ENCODE data around the gene SLC11A2.

DNA sequence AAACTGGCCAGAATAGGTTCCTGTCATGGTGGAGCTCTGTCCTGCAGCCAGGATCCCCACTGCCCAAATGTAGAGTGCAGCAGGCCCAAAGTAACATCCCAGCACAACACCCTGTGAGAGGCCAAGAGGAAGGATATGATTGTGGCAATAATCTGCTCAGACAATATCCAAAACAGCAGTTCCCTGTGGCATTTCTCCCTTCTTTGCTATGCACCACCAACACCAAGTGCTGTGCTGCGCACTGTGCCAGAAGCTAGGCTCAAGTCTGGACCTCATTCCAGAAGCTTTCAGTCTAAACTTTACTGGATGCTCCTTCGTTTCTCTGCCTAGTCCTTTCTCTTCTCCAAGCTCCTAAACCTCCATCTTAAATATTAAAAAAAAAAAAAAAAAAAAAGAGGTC is 33.4 kb downstream of the SLC11A2 start:
- TF ChIP-seq POLR2A (IDR thresholded peaks at IDR 0.05): no peak
- TF ChIP-seq, protein P1, sequence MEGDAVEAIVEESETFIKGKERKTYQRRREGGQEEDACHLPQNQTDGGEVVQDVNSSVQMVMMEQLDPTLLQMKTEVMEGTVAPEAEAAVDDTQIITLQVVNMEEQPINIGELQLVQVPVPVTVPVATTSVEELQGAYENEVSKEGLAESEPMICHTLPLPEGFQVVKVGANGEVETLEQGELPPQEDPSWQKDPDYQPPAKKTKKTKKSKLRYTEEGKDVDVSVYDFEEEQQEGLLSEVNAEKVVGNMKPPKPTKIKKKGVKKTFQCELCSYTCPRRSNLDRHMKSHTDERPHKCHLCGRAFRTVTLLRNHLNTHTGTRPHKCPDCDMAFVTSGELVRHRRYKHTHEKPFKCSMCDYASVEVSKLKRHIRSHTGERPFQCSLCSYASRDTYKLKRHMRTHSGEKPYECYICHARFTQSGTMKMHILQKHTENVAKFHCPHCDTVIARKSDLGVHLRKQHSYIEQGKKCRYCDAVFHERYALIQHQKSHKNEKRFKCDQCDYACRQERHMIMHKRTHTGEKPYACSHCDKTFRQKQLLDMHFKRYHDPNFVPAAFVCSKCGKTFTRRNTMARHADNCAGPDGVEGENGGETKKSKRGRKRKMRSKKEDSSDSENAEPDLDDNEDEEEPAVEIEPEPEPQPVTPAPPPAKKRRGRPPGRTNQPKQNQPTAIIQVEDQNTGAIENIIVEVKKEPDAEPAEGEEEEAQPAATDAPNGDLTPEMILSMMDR (IDR thresholded peaks at IDR 0.05): no peak
- TF ChIP-seq POLR2AphosphoS5 (IDR thresholded peaks at IDR 0.05): no peak
